Activated CD4-positive, alpha-beta memory T cell treated with anti-CD3 and anti-CD28 coated beads, Interleukin-2, amount 10 ng/mL, durations not matched to agents 7 days and 5 days (primary cell): ENCODE results near the gene NUDT4B. TPM values are rescaled to one million over a fixed set of nuclear protein-coding genes. Genes with fewer than 3 reads are reported as not detected.
"Not testable (repeated sequence)": the region's sequence is repeated elsewhere in the genome, so short reads cannot be mapped to it uniquely, and the experiment has no call there.

Source experiments
- CTCF ChIA-PET: fragments of 350-600 bp; sonication (Branson Sonifier 250); formaldehyde crosslinking; loops from one replicate; lab custom pipeline; 2021; ENCODE audit warnings: antibody characterized with exemption, inconsistent platforms; lab: Charles Lee
- POLR2A ChIA-PET: fragments of 350-600 bp; sonication (Branson Sonifier 250); formaldehyde crosslinking; loops from one replicate; lab custom pipeline; 2021; ENCODE audit warnings: antibody characterized with exemption; lab: Charles Lee
- DNase-seq: peaks from one replicate; pipeline ENCODE4 v3.0.0-alpha.2; 2020
- H3K27ac Mint-ChIP-seq: one replicate; pipeline ENCODE4 v1.8.0; 2021; ENCODE audit warnings: mild to moderate bottlenecking, mixed read lengths
- H3K27me3 Mint-ChIP-seq: one replicate; pipeline ENCODE4 v1.8.0; 2021; ENCODE audit warnings: mixed read lengths
- H3K36me3 Mint-ChIP-seq: one replicate; pipeline ENCODE4 v1.8.0; 2021; ENCODE audit warnings: low read depth, mixed read lengths
- H3K4me1 Mint-ChIP-seq: one replicate; pipeline ENCODE4 v1.8.0; 2021; ENCODE audit warnings: mixed read lengths
- H3K4me3 Mint-ChIP-seq: one replicate; pipeline ENCODE4 v1.8.0; 2021; ENCODE audit warnings: mild to moderate bottlenecking, mixed read lengths
- H3K9me3 Mint-ChIP-seq: one replicate; pipeline ENCODE4 v1.8.0; 2021; ENCODE audit warnings: mixed read lengths
- total RNA-seq, 2 experiments: library from RNA; stranded (reverse); gene quantifications; one replicate each; pipeline ENCODE4 v1.2.3, GENCODE V29; 2021

Gene NUDT4B
- total RNA-seq, 2 experiments from 2014 or later: 0.70 to 1.1 TPM

- H3K27ac Mint-ChIP-seq, DNase-seq, H3K9me3 Mint-ChIP-seq, POLR2A ChIA-PET, H3K36me3 Mint-ChIP-seq, H3K4me3 Mint-ChIP-seq, H3K27me3 Mint-ChIP-seq, CTCF ChIA-PET, H3K4me1 Mint-ChIP-seq: not testable (repeated sequence)
Measured at GRCh38 chr1:148793762-148794332, 45.3 kb downstream of the NUDT4B start.

Other genes starting within 250 kb of the NUDT4B start
- gene NBPF14, start 152.8 kb upstream of the NUDT4B start, total RNA-seq: 10 to 100 TPM; 23.6 to 24.7 TPM
- gene PDE4DIP, start 95.7 kb downstream of the NUDT4B start, total RNA-seq: 10 to 100 TPM; 30.8 to 31.3 TPM